Panc1 (cell line): Measurements from ENCODE around the gene ADARB1. TPM values are rescaled to one million over a fixed set of nuclear protein-coding genes. Genes with fewer than 3 reads are reported as not detected.
A peak's percentile ranks its signal among the peaks of the same experiment; 100 is the strongest.

Source experiments
- ATAC-seq: fragments of 200-7000 bp; cut with Tn5 transposase; 2 replicates; pipeline ENCODE4 v1.9.1; 2020; ENCODE audit warnings: mild to moderate bottlenecking, moderate library complexity
- BruUV-seq: library from RNA; stranded (reverse); fragments of 400-500 nt; replicated peaks from 2 replicates; lab custom pipeline; 2021; lab: Mats Ljungman, UMichigan
- CTCF ChIA-PET: fragments of 300-600 bp; sonication (Branson Sonifier 250); formaldehyde crosslinking; loops from one replicate; lab custom pipeline; 2022; ENCODE audit warnings: antibody characterized with exemption; lab: Charles Lee
- POLR2A ChIA-PET: fragments of 300-600 bp; sonication (Branson Sonifier 250); formaldehyde crosslinking; loops from one replicate; lab custom pipeline; 2022; ENCODE audit warnings: antibody characterized with exemption; lab: Charles Lee
- DNase-seq: peaks from one replicate; pipeline ENCODE4 v3.0.0-alpha.2; 2010; ENCODE audit warnings: low read depth, low spot score
- H3K27ac ChIP-seq: 2 replicates; pipeline ENCODE4 v1.5.1; 2011; ENCODE audit warnings: mild to moderate bottlenecking, low read length, inconsistent platforms
- H3K27me3 ChIP-seq: fragments of 200-500 bp; sonication (Bioruptor generic); 2 replicates; pipeline ENCODE4 v1.6.0; 2014; ENCODE audit warnings: low read length, inconsistent platforms; ENCODE audit not compliant: control insufficient read depth, insufficient read depth
- H3K36me3 ChIP-seq: fragments of 200-500 bp; sonication (Bioruptor generic); 2 replicates; pipeline ENCODE4 v1.5.1; 2014; ENCODE audit warnings: inconsistent platforms, mild to moderate bottlenecking, low read length, moderate library complexity; ENCODE audit not compliant: control insufficient read depth, insufficient read depth
- H3K4me1 ChIP-seq: 2 replicates; pipeline ENCODE4 v1.5.1; 2011; ENCODE audit warnings: inconsistent platforms, mild to moderate bottlenecking, low read length, moderate library complexity; ENCODE audit not compliant: control insufficient read depth, insufficient read depth
- H3K4me3 ChIP-seq, 2 experiments: 2 replicates each; pipeline ENCODE4 v1.5.1; 2011 to 2012; ENCODE audit warnings: low read depth in 2 of 2, low read length in 2 of 2, mild to moderate bottlenecking in 2 of 2, inconsistent platforms in 1 of 2, moderate library complexity in 1 of 2
- H3K9me3 ChIP-seq: fragments of 200-500 bp; sonication (Bioruptor generic); 2 replicates; pipeline ENCODE4 v1.5.1; 2014; ENCODE audit warnings: low read depth, mild to moderate bottlenecking, inconsistent platforms, low read length, moderate library complexity; ENCODE audit not compliant: control insufficient read depth, insufficient read depth
- CTCF ChIP-seq: fragments of 450-650 bp; IDR thresholded peaks from 2 replicates; pipeline ENCODE4 v1.5.1; 2017; ENCODE audit warnings: mild to moderate bottlenecking
- POLR2AphosphoS5 ChIP-seq: IDR thresholded peaks from 2 replicates; pipeline ENCODE4 v1.6.1; 2012; ENCODE audit warnings: mild to moderate bottlenecking, low read depth, low read length, moderate library complexity
- REST ChIP-seq, 2 experiments: IDR thresholded peaks; 2 replicates each; pipeline ENCODE4 v1.6.1; 2011 to 2012; ENCODE audit warnings: low read depth in 2 of 2, control low read depth in 1 of 2, low read length in 1 of 2, mild to moderate bottlenecking in 1 of 2, moderate library complexity in 1 of 2; ENCODE audit not compliant: insufficient read depth in 1 of 2
- SIN3A ChIP-seq: IDR thresholded peaks from 2 replicates; pipeline ENCODE4 v1.6.1; 2012; ENCODE audit warnings: low read depth, mild to moderate bottlenecking, low read length, moderate library complexity, borderline replicate concordance; ENCODE audit not compliant: insufficient read depth
- TCF7L2 ChIP-seq: IDR thresholded peaks from 2 replicates; pipeline ENCODE4 v1.6.1; 2011; ENCODE audit warnings: mild to moderate bottlenecking, low read depth, low read length, inconsistent platforms
- in situ Hi-C: cut with HindIII; loops from 2 replicates; pipeline ENCODE4 v1.10.0; 2016; ENCODE audit warnings: low sequenced_read_pairs, low pct_unique_long_range_greater_than_20kb
- intact Hi-C: fragments of 100-400 bp; cut with micrococcal nuclease; formaldehyde crosslinking; loops from one replicate; pipeline ENCODE4 v1.10.0; 2022; ENCODE audit not compliant: unreplicated experiment
- total RNA-seq: library from RNA; stranded (reverse); gene quantifications from one replicate; pipeline ENCODE4 v1.2.1, GENCODE V29; 2021; ENCODE audit not compliant: unreplicated experiment

ADARB1 gene
- total RNA-seq, 1 experiment from 2014 or later: 15.0 TPM

DNA sequence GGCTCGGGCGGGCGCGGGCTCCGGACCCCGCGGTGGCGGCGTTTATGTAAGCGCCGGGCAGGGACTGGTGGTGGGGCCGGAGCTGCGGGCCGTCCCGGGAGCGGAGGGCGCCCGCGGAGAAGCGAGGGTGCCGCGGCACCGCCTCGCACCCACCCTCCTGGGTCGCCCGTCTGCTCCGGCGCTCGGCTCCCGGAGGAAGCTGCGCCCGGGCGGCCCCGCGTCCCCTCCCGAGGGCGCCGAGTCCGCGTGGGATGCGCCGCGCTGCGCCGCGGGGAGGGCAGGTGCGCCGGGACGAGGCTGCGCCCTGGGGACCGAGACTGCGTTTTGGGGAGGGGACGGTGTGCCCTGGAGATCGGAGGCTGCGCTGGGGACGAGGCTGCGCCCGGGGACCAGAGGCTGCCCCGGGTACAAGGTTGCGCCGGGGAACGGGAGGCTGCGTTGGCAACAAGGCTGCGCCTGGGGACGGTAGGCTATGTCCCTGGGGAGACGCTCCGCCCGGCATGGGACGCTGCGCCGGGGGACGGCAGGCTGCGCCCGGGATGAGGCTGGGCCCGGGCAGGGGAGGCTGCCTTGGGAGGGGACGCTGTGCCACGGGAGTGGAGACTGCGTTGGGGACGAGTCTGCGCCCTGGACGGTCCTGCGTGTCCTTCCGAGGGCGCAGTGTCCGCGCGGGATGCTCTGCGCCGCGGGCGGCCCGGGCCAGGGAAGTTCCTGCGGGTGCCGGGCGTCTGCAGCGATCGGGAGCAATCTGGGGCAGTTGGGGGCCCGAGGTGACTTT is 627 bp downstream of the ADARB1 start:
- in situ Hi-C loops: no loop called here
- POLR2A ChIA-PET: no interaction called here
- H3K27ac ChIP-seq: peak overlapping the region; percentile 29; the same call in 1 of the 2 replicates
- CTCF ChIA-PET: interaction anchor here (0.7 kb wide), 1 partner anchor 274 kb away, joined by 3 read pairs; no protein-coding TSS in a partner anchor
- no TSS peak for BruUV-seq
- H3K4me1 ChIP-seq: peaks cover 11% of the 10 kb centered on the region
- DNase-seq (no peak), ATAC-seq (peak; percentile 59)
- no peaks in the 10 kb centered on the region for H3K9me3 ChIP-seq
- no peaks in the 10 kb centered on the region for H3K36me3 ChIP-seq
- no peaks in the 10 kb centered on the region for H3K27me3 ChIP-seq
- intact Hi-C loops: no loop called here
- H3K4me3 ChIP-seq: peak overlapping the region; percentile 53 to 62
- no peak for TF ChIP-seq REST (IDR thresholded peaks at IDR 0.05; ENCODE audit: insufficient read depth in 1 of 2, low read depth in 2 of 2, low read length in 1 of 2)
- no peak for TF ChIP-seq TCF7L2
- no peak for TF ChIP-seq SIN3A
- no peak for TF ChIP-seq POLR2AphosphoS5
- no peak for TF ChIP-seq CTCF

- Histone ChIP-seq H3K4me3 (peak overlapping the region; percentile 53 to 62), H3K4me1 (peaks cover 11% of the 10 kb centered on the region), H3K27ac (peak overlapping the region; percentile 29), H3K36me3 (no peaks in the 10 kb centered on the region), H3K27me3 (no peaks in the 10 kb centered on the region), H3K9me3 (no peaks in the 10 kb centered on the region)
- BruUV-seq: no TSS peak
- DNase-seq (no peak), ATAC-seq (no peak)
- intact Hi-C loops: no loop called here
- ChIA-PET CTCF (no interaction called here), POLR2A (no interaction called here)
- no peak for TF ChIP-seq REST (IDR thresholded peaks at IDR 0.05; ENCODE audit: insufficient read depth in 1 of 2, low read depth in 2 of 2, low read length in 1 of 2)
- no peak for TF ChIP-seq CTCF
- no peak for TF ChIP-seq TCF7L2
- no peak for TF ChIP-seq POLR2AphosphoS5
- TF ChIP-seq SIN3A: no peak
- in situ Hi-C loops: no loop called here
Observed at GRCh38 chr21:45075596-45076244, 1.3 kb downstream of the ADARB1 start.
